Breast epithelium (tissue), 3 donors: ENCODE data around the gene CDH24.

ENCODE experiments used
- POLR2AphosphoS5 ChIP-seq, 3 donors: sonication (generic); formaldehyde crosslinking; IDR thresholded peaks; one replicate each; pipeline ENCODE4 v1.6.1; 2017; ENCODE audit warnings: antibody characterized with exemption in 3 of 3
- TF ChIP-seq, protein P1 (sequence below), 3 donors: fragments of 450-650 bp; IDR thresholded peaks; one replicate each; pipeline ENCODE4 v1.5.1; 2016 to 2017; ENCODE audit warnings: antibody characterized with exemption in 3 of 3, mild to moderate bottlenecking in 3 of 3, moderate library complexity in 3 of 3

DNA sequence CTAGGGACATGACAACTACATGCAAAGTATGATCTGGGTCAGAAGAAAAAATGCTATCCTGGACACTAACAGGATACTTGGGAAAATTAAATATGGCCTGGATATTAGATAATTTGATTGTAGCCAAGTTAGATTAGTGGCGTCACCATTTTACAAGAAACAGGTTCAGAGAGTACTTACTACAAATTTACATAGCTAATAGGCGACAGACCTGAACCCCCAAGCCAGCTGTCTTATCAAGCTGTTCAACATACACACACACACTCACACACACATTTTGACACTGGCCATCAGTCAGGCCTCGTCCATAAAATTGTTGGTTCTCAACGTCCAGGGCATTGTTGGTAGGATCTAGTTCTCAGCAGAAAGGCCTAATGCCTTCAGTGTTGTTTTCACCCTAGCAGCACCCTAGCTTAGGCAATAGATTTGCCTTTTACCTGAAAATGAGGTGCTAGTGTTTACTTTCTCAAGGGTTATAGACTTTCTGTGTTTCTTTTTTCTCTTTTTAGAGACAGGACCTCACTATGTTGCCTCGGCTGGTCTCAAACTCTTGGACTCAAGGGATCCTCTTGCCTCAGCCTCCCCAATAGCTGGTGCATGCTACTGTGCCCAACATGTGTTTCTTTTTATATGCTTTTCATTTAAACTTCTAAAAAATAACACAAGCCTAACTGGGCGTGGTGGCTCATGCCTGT is 44.1 kb downstream of the CDH24 start:
- TF ChIP-seq, protein P1, sequence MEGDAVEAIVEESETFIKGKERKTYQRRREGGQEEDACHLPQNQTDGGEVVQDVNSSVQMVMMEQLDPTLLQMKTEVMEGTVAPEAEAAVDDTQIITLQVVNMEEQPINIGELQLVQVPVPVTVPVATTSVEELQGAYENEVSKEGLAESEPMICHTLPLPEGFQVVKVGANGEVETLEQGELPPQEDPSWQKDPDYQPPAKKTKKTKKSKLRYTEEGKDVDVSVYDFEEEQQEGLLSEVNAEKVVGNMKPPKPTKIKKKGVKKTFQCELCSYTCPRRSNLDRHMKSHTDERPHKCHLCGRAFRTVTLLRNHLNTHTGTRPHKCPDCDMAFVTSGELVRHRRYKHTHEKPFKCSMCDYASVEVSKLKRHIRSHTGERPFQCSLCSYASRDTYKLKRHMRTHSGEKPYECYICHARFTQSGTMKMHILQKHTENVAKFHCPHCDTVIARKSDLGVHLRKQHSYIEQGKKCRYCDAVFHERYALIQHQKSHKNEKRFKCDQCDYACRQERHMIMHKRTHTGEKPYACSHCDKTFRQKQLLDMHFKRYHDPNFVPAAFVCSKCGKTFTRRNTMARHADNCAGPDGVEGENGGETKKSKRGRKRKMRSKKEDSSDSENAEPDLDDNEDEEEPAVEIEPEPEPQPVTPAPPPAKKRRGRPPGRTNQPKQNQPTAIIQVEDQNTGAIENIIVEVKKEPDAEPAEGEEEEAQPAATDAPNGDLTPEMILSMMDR (IDR thresholded peaks at IDR 0.05), result no peak
- TF ChIP-seq POLR2AphosphoS5 (IDR thresholded peaks at IDR 0.05), result no peak
